ENCODE data around the gene PDZD2. TPM values are rescaled to one million over a fixed set of nuclear protein-coding genes. Genes with fewer than 3 reads are reported as not detected.

PDZD2 gene
- total RNA-seq, 4 donors from 2014 or later = 34.1 to 91.4 (median 51.0) TPM

DNA sequence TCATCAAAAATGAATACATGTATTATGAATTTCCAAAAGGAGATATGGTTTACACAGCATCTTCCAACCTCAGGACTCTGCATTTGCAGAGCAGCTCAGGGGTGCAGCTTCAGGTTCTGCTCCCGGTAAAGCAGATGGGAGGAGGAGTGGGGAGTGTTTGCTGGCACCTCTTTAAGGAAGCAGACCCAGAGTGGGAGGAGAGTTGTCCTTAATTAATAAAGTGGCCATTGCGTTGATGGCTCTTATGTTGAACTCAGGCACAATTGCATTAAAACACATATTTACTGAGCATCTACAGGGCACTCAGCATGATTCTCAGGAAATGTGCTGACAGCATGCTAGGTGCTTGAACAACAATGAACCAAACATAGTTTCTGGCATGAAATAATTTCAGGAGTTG, 121.0 kb downstream of the PDZD2 start:
- TF ChIP-seq, protein P1, sequence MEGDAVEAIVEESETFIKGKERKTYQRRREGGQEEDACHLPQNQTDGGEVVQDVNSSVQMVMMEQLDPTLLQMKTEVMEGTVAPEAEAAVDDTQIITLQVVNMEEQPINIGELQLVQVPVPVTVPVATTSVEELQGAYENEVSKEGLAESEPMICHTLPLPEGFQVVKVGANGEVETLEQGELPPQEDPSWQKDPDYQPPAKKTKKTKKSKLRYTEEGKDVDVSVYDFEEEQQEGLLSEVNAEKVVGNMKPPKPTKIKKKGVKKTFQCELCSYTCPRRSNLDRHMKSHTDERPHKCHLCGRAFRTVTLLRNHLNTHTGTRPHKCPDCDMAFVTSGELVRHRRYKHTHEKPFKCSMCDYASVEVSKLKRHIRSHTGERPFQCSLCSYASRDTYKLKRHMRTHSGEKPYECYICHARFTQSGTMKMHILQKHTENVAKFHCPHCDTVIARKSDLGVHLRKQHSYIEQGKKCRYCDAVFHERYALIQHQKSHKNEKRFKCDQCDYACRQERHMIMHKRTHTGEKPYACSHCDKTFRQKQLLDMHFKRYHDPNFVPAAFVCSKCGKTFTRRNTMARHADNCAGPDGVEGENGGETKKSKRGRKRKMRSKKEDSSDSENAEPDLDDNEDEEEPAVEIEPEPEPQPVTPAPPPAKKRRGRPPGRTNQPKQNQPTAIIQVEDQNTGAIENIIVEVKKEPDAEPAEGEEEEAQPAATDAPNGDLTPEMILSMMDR (IDR thresholded peaks at IDR 0.05; ENCODE audit: low read depth) = no peak

DNA sequence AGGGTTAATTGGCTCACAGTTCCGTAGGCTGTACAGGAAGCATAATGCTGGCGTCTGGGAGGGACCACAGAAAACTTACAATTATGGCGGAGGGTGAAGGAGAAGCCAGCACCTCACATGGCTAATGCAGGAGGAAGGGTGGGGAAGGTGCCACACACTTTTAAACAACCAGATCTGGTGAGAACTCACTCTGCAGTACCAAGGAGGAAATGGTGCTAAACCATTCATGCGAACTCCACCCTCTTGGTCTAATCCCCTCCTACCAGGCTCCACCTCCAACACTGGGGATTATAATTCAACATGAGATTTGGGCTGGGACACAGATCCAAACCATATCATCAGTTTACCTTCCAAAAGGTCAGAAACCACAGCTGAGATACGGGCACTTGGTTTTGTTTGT, 122.9 kb downstream of the PDZD2 start:
- TF ChIP-seq, protein P1 (IDR thresholded peaks at IDR 0.05; ENCODE audit: low read depth) = no peak

DNA sequence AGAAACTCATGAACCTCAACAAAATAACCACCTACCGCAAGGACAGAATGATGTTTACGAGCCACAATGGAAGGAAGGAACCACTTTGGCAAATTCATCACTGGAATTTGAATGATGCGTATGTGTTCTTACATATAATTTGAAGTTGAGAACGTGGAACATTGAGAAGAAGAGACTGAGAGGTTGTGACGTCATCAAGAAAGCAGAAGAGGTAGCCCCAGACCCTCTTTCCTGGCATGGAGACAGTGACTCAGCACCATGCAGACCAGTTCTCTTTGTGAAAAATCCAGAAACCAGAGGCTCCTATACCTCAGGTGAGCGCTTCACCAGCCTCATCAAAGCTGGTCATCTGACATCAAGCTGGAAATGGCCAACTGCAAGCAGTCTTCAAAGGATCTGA, 124.5 kb downstream of the PDZD2 start:
- TF ChIP-seq, protein P1 (IDR thresholded peaks at IDR 0.05; ENCODE audit: low read depth) = no peak

DNA sequence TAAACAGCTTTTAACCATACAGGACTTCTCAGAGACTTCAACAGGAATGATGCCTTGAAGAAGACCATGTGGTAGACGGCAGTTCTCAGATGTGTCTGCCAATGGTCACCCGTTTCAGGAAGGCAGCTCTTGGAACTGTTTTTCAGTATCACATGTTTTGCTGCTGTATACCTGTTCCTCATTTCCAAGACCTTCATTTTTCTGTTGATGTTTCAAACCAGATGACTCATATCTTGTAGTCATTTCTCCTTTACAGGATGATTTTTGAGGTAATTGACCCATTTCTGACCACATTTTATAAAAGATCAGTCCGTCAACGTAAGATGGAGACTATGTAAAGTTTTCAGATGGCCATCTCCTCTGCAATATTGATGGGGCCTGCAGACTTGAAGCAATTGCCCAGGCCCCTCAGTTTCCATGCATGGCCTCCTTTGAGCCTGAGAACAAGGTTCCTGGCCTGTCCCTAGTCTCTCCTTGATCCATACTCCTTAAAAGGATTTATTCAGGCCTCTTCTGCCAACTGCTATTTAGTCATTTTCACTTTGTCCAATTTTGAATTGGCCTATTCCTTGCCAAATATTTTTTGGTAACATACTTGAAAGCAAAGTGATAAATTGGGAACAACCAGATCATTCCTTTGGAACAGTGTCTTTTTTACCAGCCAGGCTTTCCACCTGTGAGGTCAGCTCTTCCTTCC, 128.6 kb downstream of the PDZD2 start:
- TF ChIP-seq, protein P1 (IDR thresholded peaks at IDR 0.05; ENCODE audit: low read depth) = no peak

DNA sequence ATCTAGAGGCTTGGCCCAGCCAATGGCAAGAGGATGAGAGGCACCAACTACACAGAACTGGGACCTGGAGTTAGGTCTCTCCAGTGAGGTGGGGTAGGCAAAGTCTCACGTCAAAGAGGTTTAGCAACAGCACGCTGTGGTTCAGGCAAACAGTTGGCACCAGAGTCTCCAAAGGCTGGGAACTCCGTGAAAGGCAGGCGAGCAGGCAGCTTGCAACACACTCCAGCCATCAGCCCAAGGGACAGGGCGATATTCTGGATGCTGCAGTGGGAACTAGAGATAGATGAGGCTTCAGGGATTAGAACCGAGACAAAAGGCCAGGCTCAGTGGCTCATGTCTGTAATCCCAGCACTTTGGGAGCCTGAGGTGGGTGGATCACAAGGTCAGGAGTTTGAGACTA, 129.1 kb downstream of the PDZD2 start:
- TF ChIP-seq, protein P1 (IDR thresholded peaks at IDR 0.05; ENCODE audit: low read depth) = no peak

DNA sequence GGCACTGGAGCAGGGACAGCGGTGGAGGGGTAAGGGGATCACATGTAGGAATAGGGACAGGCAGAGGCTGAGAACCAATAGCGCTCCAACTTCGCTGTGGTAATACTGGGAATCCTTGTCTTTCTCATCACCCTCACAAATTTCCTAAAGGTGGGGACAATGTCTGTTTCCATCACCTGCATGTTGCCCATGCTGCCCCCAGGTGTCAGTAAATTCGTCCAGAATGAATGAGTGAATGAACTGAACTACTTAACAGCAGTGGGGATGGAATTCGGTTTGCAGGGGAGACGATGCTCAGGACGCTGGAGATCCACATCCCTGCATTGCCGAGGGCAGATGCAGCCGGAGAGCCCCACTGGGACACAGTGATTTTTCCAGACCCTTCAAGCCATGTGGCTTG, 129.9 kb downstream of the PDZD2 start:
- TF ChIP-seq, protein P1 (IDR thresholded peaks at IDR 0.05; ENCODE audit: low read depth) = no peak

DNA sequence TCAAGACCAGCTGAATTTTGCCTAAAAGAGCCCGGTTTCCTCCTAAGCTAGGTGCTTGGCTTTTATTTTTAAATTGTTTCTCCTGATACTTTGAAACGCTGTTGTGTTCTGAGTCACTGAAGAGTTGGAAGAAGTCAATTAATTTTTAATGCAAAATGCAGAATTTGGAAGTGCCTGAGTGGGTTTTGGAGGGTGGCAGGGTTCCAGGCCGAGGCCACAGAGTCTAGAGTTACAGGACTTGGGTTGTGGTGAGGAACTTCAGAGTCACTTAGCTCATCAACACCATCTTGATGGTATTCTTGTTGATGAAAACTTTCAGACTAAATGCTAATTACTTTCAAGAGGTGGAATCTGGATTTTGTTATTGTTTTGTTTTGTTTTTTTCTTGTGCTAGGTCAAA, 130.6 kb downstream of the PDZD2 start:
- TF ChIP-seq, protein P1 (IDR thresholded peaks at IDR 0.05; ENCODE audit: low read depth) = no peak

All from subcutaneous adipose tissue (tissue), 4 donors.